Kidney epithelial cell (primary cell): ENCODE data around the gene ITPKC. TPM values are rescaled to one million over a fixed set of nuclear protein-coding genes. Genes with fewer than 3 reads are reported as not detected.
"Not testable (repeated sequence)": the region's sequence is repeated elsewhere in the genome, so short reads cannot be mapped to it uniquely, and the experiment has no call there.

Source experiments
- DNase-seq: peaks from one replicate; pipeline ENCODE4 v3.0.0-alpha.2; 2010; ENCODE audit warnings: low read depth
- H3K27me3 ChIP-seq: 2 replicates; pipeline ENCODE4 v1.6.0; 2011; ENCODE audit warnings: low read length; ENCODE audit not compliant: control insufficient read depth, insufficient read depth
- H3K36me3 ChIP-seq: 2 replicates; pipeline ENCODE4 v1.5.1; 2011; ENCODE audit warnings: low read length; ENCODE audit not compliant: control insufficient read depth, insufficient read depth
- H3K4me3 ChIP-seq: 2 replicates; pipeline ENCODE4 v1.5.1; 2011; ENCODE audit warnings: low read depth, mild to moderate bottlenecking, control low read depth, low read length
- CTCF ChIP-seq: IDR thresholded peaks from 2 replicates; pipeline ENCODE4 v1.5.1; 2011; ENCODE audit warnings: mild to moderate bottlenecking, moderate library complexity, low read length, control low read depth, inconsistent platforms; ENCODE audit not compliant: insufficient read depth, poor library complexity, severe bottlenecking
- total RNA-seq: library from RNA; depleted of rRNA; stranded (reverse); fragments of >200 nt; gene quantifications from 2 replicates; pipeline ENCODE4 v1.2.3, GENCODE V29; 2015

Gene ITPKC
- total RNA-seq, 1 donor from 2014 or later, result 25.8 TPM

GRCh38 chr19:40762754-40763470 is 46.0 kb downstream of the ITPKC start:
- no peak for DNase-seq

GRCh38 chr19:40763526-40763925 is 46.6 kb downstream of the ITPKC start:
- no peak for TF ChIP-seq CTCF
- peaks cover 5% of the 10 kb centered on the region for H3K36me3 ChIP-seq
- no peak for DNase-seq
- no peaks in the 10 kb centered on the region for H3K27me3 ChIP-seq
- no peak overlapping the region for H3K4me3 ChIP-seq

More at GRCh38 chr19:40762754-40763470, 46.0 kb downstream of the ITPKC start:
- Histone ChIP-seq H3K27me3 (no peaks in the 10 kb centered on the region), H3K36me3 (peaks cover 5% of the 10 kb centered on the region), H3K4me3 (no peak overlapping the region)
- TF ChIP-seq CTCF, result no peak

GRCh38 chr19:40763963-40764362 is 47.1 kb downstream of the ITPKC start:
- TF ChIP-seq CTCF, result no peak
- Histone ChIP-seq H3K27me3 (no peaks in the 10 kb centered on the region), H3K36me3 (peaks cover 5% of the 10 kb centered on the region), H3K4me3 (no peak overlapping the region)
- no peak for DNase-seq

- H3K36me3 ChIP-seq, H3K4me3 ChIP-seq, H3K27me3 ChIP-seq, DNase-seq: not testable (repeated sequence)
Measured at GRCh38 chr19:40766385-40766784, 49.5 kb downstream of the ITPKC start.

- Histone ChIP-seq H3K4me3 (no peak overlapping the region), H3K27me3 (no peaks in the 10 kb centered on the region), H3K36me3 (peaks cover 3% of the 10 kb centered on the region)
- no peak for DNase-seq
- TF ChIP-seq CTCF, result no peak
Measured at GRCh38 chr19:40768869-40769268, 52.0 kb downstream of the ITPKC start.

- H3K4me3 ChIP-seq, H3K36me3 ChIP-seq, DNase-seq, H3K27me3 ChIP-seq: not testable (repeated sequence)
Measured at GRCh38 chr19:40771101-40771862, 54.4 kb downstream of the ITPKC start.
